GM18508 (cell line): Measurements from ENCODE around the gene TCL1B.

Source experiments
- ATAC-seq: cut with Tn5 transposase; IDR thresholded peaks from one replicate; pipeline ENCODE4 v1.9.1; 2021; ENCODE audit warnings: moderate number of reproducible peaks; ENCODE audit not compliant: insufficient read depth, unreplicated experiment

TCL1B gene

DNA sequence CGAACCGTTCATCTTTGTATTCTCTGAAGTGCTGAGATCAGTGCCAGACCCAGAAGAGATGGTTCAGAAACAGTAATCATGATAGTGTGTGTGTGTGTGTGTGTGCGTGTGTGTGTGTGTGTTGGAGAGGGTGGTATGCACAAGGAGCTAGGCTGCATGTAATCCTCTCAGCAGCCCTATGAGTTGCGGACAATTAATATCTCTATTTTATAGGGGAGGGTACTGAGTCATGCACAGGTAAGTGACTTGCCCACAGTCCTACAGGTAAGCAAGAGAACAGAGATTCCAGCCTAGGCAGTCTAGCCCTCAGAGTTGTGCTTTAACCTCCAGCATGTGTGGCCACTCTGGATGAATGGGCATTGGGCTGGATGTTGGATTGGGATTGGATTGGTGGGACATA, 55.6 kb downstream of the TCL1B start:
- no peak for ATAC-seq
